ENCODE measurements around the gene TGFBI.
A peak's percentile ranks its signal among the peaks of the same experiment; 100 is the strongest.

TGFBI gene

GRCh38 chr5:135995976-135996375, 32.8 kb upstream of the TGFBI start:
- TF ChIP-seq FOXP2 (optimal IDR thresholded peaks at IDR 0.05; ENCODE audit: borderline replicate concordance, extremely low read depth, extremely low read length, insufficient read depth) (no peak), REST (IDR thresholded peaks at IDR 0.05; ENCODE audit: insufficient read depth in 1 of 2, low read depth in 2 of 2, low read length in 2 of 2) (0 out of 4 replicates have a peak, but pooled peaks of 1 of the 2 experiments have one; percentile 33)

- no peak for TF ChIP-seq SIN3A (IDR thresholded peaks at IDR 0.05; ENCODE audit: borderline replicate concordance, insufficient read depth, low read length)
- TF ChIP-seq REST (IDR thresholded peaks at IDR 0.05; ENCODE audit: insufficient read depth in 1 of 2, low read depth in 2 of 2, low read length in 2 of 2), result no peak
- TF ChIP-seq FOXP2 (optimal IDR thresholded peaks at IDR 0.05; ENCODE audit: borderline replicate concordance, extremely low read depth, extremely low read length, insufficient read depth), result no peak
- no peak for TF ChIP-seq POLR2AphosphoS5 (IDR thresholded peaks at IDR 0.05; ENCODE audit: low read depth, low read length)
- TF ChIP-seq TAF1 (IDR thresholded peaks at IDR 0.05; ENCODE audit: borderline replicate concordance, insufficient read depth, low read length), result no peak
These were observed 32.2 kb upstream of the TGFBI start for GRCh38 chr5:135996611-135997010.

GRCh38 chr5:135997673-135998335, 31.0 kb upstream of the TGFBI start:
- no peak for TF ChIP-seq REST (IDR thresholded peaks at IDR 0.05; ENCODE audit: insufficient read depth in 1 of 2, low read depth in 2 of 2, low read length in 2 of 2)
- no peak for TF ChIP-seq SIN3A (IDR thresholded peaks at IDR 0.05; ENCODE audit: borderline replicate concordance, insufficient read depth, low read length)
- TF ChIP-seq TAF1 (IDR thresholded peaks at IDR 0.05; ENCODE audit: borderline replicate concordance, insufficient read depth, low read length), result no peak
- no peak for TF ChIP-seq FOXP2 (optimal IDR thresholded peaks at IDR 0.05; ENCODE audit: borderline replicate concordance, extremely low read depth, extremely low read length, insufficient read depth)
- no peak for TF ChIP-seq POLR2AphosphoS5 (IDR thresholded peaks at IDR 0.05; ENCODE audit: low read depth, low read length)

- TF ChIP-seq FOXP2 (optimal IDR thresholded peaks at IDR 0.05; ENCODE audit: borderline replicate concordance, extremely low read depth, extremely low read length, insufficient read depth), result no peak
- no peak for TF ChIP-seq REST (IDR thresholded peaks at IDR 0.05; ENCODE audit: insufficient read depth in 1 of 2, low read depth in 2 of 2, low read length in 2 of 2)
- TF ChIP-seq TAF1 (IDR thresholded peaks at IDR 0.05; ENCODE audit: borderline replicate concordance, insufficient read depth, low read length), result no peak
- no peak for TF ChIP-seq SIN3A (IDR thresholded peaks at IDR 0.05; ENCODE audit: borderline replicate concordance, insufficient read depth, low read length)
- no peak for TF ChIP-seq POLR2AphosphoS5 (IDR thresholded peaks at IDR 0.05; ENCODE audit: low read depth, low read length)
These were observed 29.9 kb upstream of the TGFBI start for GRCh38 chr5:135998889-135999288.
